VCaP (cell line): Measurements from ENCODE around the gene RUNX2.

Experiments
- H3K27ac ChIP-seq: fragments of 450-650 bp; 2 replicates; pipeline ENCODE4 v1.5.1; 2017
- TF ChIP-seq, protein P1 (sequence below): fragments of 450-650 bp; conservative IDR thresholded peaks from 2 replicates; pipeline ENCODE4 v1.5.1; 2017; ENCODE audit warnings: mild to moderate bottlenecking, moderate library complexity

Gene RUNX2

DNA sequence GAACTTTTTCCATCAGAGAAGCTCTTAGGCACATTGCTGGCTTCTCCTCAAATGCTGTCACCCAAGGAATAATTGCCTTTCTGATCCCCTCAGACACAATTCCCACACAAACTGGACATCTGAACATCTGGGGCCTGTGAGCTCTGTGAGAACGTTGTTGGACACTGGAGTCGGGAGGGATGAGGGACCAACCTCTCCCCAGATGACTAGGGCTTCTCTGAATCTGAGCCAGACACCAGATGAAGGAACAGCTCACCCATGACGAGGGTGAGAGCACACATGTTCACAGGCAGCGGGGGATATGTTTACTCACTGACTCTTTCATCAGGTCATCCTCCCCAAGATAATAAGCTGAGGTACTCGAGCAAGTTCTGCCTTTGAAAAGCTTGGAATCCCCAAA is 333.5 kb downstream of the RUNX2 start:
- no peak overlapping the region for H3K27ac ChIP-seq
- TF ChIP-seq, protein P1, sequence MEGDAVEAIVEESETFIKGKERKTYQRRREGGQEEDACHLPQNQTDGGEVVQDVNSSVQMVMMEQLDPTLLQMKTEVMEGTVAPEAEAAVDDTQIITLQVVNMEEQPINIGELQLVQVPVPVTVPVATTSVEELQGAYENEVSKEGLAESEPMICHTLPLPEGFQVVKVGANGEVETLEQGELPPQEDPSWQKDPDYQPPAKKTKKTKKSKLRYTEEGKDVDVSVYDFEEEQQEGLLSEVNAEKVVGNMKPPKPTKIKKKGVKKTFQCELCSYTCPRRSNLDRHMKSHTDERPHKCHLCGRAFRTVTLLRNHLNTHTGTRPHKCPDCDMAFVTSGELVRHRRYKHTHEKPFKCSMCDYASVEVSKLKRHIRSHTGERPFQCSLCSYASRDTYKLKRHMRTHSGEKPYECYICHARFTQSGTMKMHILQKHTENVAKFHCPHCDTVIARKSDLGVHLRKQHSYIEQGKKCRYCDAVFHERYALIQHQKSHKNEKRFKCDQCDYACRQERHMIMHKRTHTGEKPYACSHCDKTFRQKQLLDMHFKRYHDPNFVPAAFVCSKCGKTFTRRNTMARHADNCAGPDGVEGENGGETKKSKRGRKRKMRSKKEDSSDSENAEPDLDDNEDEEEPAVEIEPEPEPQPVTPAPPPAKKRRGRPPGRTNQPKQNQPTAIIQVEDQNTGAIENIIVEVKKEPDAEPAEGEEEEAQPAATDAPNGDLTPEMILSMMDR = no peak

DNA sequence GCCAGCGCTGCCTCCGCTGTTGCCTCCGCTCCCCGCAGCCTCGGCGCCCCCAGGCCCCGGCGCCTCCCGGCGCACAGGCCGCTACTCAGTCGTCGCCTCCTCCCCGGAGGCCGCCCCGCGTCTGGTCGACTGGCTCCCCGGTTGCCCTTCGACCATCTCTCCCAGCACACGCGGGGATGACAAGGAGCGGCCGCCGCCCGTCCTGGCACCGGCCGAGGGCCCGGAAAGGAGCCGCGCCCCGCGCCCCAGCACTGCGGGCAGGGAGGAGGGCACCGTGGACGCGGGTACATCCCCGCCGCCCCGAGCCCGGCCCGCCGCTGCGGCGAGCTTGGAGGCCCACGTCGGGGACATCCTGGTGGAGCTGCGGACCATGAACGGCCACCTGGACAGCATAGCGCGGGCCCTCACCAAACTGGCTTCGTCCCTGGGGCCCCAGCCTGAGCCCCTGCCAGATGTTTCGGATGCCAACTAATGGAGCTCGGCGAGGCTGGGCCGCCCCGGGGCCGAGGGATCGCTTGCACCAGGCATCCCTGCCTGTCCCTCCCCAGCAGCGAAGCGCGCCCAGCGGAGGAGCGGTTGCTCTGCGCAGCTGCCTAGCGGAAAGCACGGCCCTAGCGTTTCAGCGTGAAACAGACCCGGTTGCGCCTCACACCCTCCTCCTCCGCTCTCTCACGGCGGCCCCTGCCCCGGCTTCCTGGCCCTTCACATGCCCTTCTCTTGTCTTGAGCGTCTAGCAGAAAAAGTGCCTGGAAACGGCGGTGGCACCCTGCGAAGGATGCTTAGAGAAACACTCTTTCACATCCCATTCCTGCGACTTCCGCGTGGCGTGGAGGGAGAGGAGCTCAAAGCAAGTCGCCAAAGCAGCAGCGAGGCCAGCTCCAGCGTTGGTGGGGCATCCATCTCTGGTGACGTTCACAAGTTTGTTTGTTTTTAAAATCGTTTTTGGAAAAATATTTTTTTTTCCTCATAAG is 335.4 kb downstream of the RUNX2 start:
- TF ChIP-seq, protein P1 = no peak
- no peak overlapping the region for H3K27ac ChIP-seq

DNA sequence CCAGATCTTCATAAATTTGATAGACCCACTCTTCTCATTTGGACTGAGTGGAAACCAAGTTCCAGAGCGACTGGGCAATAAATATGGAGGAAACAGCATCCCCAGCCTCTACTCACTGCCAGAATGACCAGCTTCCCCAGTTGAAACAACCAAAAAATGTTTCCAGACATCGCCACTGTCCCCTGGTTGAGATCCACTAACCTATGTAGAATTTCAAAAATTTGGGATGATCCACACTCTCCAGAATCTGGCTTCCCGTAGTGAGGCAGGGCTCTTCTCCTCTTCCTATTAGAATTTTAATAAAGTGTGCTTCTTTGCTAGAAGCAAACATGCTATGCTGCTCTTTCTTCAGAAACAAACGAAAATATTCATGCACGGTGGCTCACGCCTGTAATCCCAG is 336.6 kb downstream of the RUNX2 start:
- no peak overlapping the region for H3K27ac ChIP-seq
- TF ChIP-seq, protein P1 = no peak

DNA sequence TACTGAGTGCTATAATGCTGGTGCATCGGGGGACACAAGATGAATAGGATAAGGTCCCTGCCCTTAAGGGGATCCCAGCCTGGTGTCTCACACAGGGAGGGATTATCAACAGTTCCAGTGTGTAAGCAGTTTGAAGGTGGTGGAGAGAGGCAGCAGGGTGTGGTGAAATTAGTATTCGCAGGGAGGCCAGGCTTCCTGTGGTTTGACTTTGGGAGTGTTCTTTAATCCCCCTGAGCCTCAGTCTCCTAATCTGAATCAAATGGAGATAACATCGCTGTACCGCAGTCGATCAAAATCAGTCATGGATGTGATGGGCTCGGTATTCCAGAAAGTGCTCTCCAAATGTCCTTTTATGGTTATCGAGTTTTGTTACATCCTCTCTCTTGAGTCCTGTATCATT is 337.7 kb downstream of the RUNX2 start:
- TF ChIP-seq, protein P1 = no peak
- no peak overlapping the region for H3K27ac ChIP-seq

DNA sequence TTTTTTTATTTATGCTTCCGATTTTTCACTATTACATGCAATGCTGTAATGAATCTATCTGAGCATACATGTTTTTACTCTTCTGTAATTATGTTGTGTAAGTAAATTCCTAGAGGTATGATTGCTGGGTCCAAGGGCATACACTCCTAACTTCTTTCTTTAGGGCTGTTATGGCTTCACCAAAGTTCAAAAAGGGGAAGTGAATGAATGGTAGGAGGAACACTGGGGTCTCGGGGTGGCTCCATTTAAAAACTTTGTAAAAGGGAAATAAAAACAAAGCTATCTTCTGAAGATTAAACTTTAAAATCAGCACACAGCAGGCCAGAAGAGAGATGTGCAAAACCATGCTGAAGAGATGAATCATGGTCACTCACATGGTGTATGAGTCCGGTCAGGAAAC is 338.7 kb downstream of the RUNX2 start:
- TF ChIP-seq, protein P1 = no peak
- no peak overlapping the region for H3K27ac ChIP-seq

DNA sequence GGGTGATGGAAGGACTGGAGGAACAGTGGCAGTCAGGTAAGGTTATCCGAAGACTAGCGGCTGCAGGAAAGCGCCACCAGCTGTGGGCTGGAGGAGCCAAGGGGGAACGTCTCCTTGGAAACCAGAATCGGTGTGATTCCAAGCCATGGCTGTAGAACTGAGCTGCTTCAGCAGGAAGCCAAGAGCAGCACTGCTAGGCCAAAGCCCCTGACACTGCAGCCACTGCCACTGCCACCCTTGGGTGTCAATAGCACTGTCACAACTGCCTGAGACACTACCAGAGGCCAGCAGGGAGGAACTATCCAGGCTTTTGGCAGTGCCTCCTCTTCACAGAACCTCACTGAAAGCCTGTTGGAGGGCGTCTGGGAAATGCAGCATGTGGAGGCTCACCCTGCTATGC is 339.2 kb downstream of the RUNX2 start:
- TF ChIP-seq, protein P1 = no peak
- no peak overlapping the region for H3K27ac ChIP-seq

DNA sequence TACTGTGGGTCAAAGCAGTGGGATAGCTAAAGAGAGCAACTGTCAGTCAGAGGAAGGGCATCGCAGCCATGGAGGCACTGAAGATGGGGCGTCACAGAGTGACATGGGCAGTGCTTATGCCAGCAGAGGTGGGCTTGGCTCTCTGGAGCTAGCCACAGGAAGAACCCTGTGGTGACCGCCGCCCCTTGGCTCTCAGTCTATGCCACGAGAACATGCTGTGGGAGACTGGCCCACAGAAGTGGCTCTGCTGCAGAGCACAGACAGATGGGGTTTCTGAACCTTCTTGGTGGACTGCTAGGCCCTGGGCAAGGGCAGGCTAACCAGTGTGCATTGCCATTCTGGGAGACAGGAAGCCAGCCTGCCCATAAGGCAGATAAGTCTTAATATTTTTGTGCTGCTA is 339.6 kb downstream of the RUNX2 start:
- no peak overlapping the region for H3K27ac ChIP-seq
- TF ChIP-seq, protein P1 = no peak
